B cell (primary cell): ENCODE data around the gene NHSL2. TPM values are rescaled to one million over a fixed set of nuclear protein-coding genes. Genes with fewer than 3 reads are reported as not detected.
"Not testable (repeated sequence)": the region's sequence is repeated elsewhere in the genome, so short reads cannot be mapped to it uniquely, and the experiment has no call there.

Experiments used
- ATAC-seq: fragments of 200-7000 bp; cut with Tn5 transposase; one replicate; pipeline ENCODE4 v1.10.0; 2021; ENCODE audit warnings: low read depth, mild to moderate bottlenecking, moderate number of reproducible peaks, moderate library complexity
- CTCF ChIA-PET: fragments of 350-600 bp; sonication (Branson Sonifier 250); formaldehyde crosslinking; loops from one replicate; lab custom pipeline; 2021; ENCODE audit warnings: antibody characterized with exemption, inconsistent platforms; lab: Charles Lee
- POLR2A ChIA-PET: fragments of 350-600 bp; sonication (Branson Sonifier 250); formaldehyde crosslinking; loops from one replicate; lab custom pipeline; 2021; ENCODE audit warnings: antibody characterized with exemption; lab: Charles Lee
- DNase-seq: peaks from one replicate; pipeline ENCODE4 v3.0.0; 2013
- H2AFZ ChIP-seq: 2 replicates; pipeline ENCODE4 v1.6.1; 2012; ENCODE audit warnings: mild to moderate bottlenecking, low read depth, low read length; ENCODE audit not compliant: insufficient read depth, poor library complexity, severe bottlenecking
- H3K27ac ChIP-seq, 2 donors: 1 replicate in 1 of 2; 2 replicates in 1 of 2; pipeline ENCODE4 v1.5.1; 2012 to 2013; ENCODE audit warnings: low read length in 2 of 2, mild to moderate bottlenecking in 2 of 2, moderate library complexity in 1 of 2
- H3K27me3 ChIP-seq, 4 experiments: fragments of 200-600 bp in 1 of 4; sonication (generic) in 1 of 4; replicated peaks in 1 of 4; 1 replicate in 2 of 4; 2 replicates in 2 of 4; pipeline versions ENCODE4 v1.6.1 to v1.7.0; 2013 to 2016; ENCODE audit warnings: low read length in 3 of 4, mild to moderate bottlenecking in 2 of 4, mixed read lengths in 1 of 4, moderate library complexity in 1 of 4; ENCODE audit not compliant: insufficient read depth in 4 of 4, control insufficient read depth in 3 of 4; ENCODE audit errors: control extremely low read depth in 1 of 4
- H3K36me3 ChIP-seq, 2 experiments: replicated peaks in 1 of 2; 1 replicate in 1 of 2; 2 replicates in 1 of 2; pipeline versions ENCODE4 v1.6.1 to v1.7.1; 2013; ENCODE audit warnings: low read length in 1 of 2; ENCODE audit not compliant: insufficient read depth in 2 of 2, control insufficient read depth in 1 of 2; ENCODE audit errors: control extremely low read depth in 1 of 2, extremely low read depth in 1 of 2
- H3K4me1 ChIP-seq, 2 donors: fragments of 200-600 bp in 1 of 2; sonication (generic) in 1 of 2; 1 replicate in 1 of 2; 2 replicates in 1 of 2; pipeline versions ENCODE4 v1.5.1 to v1.6.1; 2013 to 2017; ENCODE audit warnings: low read length in 2 of 2; ENCODE audit not compliant: control insufficient read depth in 2 of 2, insufficient read depth in 2 of 2
- H3K4me2 ChIP-seq: replicated peaks from 2 replicates; pipeline ENCODE3; 2012; ENCODE audit warnings: mild to moderate bottlenecking, low read depth, low read length; ENCODE audit not compliant: poor library complexity, severe bottlenecking
- H3K4me3 ChIP-seq, 5 experiments: fragments of 200-600 bp in 1 of 5; sonication (generic) in 1 of 5; 1 replicate in 3 of 5; 2 replicates in 2 of 5; pipeline versions ENCODE4 v1.5.1 to v1.7.0; 2011 to 2016; ENCODE audit warnings: low read length in 4 of 5, mild to moderate bottlenecking in 4 of 5, low read depth in 2 of 5, control low read depth in 1 of 5, moderate library complexity in 1 of 5; ENCODE audit not compliant: insufficient read depth in 1 of 5; ENCODE audit errors: control extremely low read depth in 1 of 5, extremely low read depth in 1 of 5
- H3K79me2 ChIP-seq: fragments of 200-600 bp; sonication (generic); one replicate; pipeline ENCODE4 v1.6.0; 2016; ENCODE audit warnings: low read length; ENCODE audit not compliant: control insufficient read depth, insufficient read depth
- H3K9ac ChIP-seq: fragments of 200-600 bp; sonication (generic); 2 replicates; pipeline ENCODE4 v1.6.1; 2017; ENCODE audit warnings: mild to moderate bottlenecking, low read length, moderate library complexity
- H3K9me3 ChIP-seq, 3 donors: one replicate each; pipeline versions ENCODE4 v1.6.1 to v1.7.1; 2013; ENCODE audit warnings: low read length in 2 of 3; ENCODE audit not compliant: control insufficient read depth in 2 of 3, insufficient read depth in 1 of 3; ENCODE audit errors: control extremely low read depth in 1 of 3
- H4K20me1 ChIP-seq: 2 replicates; pipeline ENCODE4 v1.6.0; 2012; ENCODE audit warnings: mild to moderate bottlenecking, low read length; ENCODE audit not compliant: insufficient read depth, control insufficient read depth, poor library complexity, severe bottlenecking
- H3K27ac Mint-ChIP-seq: one replicate; pipeline ENCODE4 v1.8.0; 2021; ENCODE audit warnings: mixed read lengths
- H3K27me3 Mint-ChIP-seq: one replicate; pipeline ENCODE4 v1.8.0; 2021; ENCODE audit warnings: mixed read lengths
- H3K4me1 Mint-ChIP-seq: one replicate; pipeline ENCODE4 v1.8.0; 2021; ENCODE audit warnings: mixed read lengths
- H3K4me3 Mint-ChIP-seq: one replicate; pipeline ENCODE4 v1.8.0; 2021; ENCODE audit warnings: mixed read lengths
- H3K9me3 Mint-ChIP-seq: one replicate; pipeline ENCODE4 v1.8.0; 2022; ENCODE audit warnings: mixed read lengths; ENCODE audit not compliant: insufficient read depth
- EZH2 ChIP-seq: IDR thresholded peaks from 2 replicates; pipeline ENCODE4 v1.6.1; 2012; ENCODE audit warnings: borderline replicate concordance, low read depth, mild to moderate bottlenecking, moderate library complexity, low read length; ENCODE audit not compliant: insufficient read depth, poor library complexity, severe bottlenecking
- WGBS: methylation state at CpG from one replicate; pipeline ENCODE4 v1.1.5; 2013; ENCODE audit warnings: missing lambda C conversion rate; ENCODE audit not compliant: insufficient coverage; 5-methylcytosine and 5-hydroxymethylcytosine counted together
- intact Hi-C: fragments of 100-400 bp; cut with micrococcal nuclease; formaldehyde crosslinking; loops from one replicate; pipeline ENCODE4 v1.10.0; 2022
- polyA plus RNA-seq: library from polyadenylated mRNA; depleted of rRNA; stranded (reverse); fragments of >200 nt; gene quantifications from 2 replicates; pipeline ENCODE4 v1.2.3, GENCODE V29; 2012
- total RNA-seq, 2 donors: library from RNA; stranded (reverse); fragments of 120-200 nt in 1 of 2; gene quantifications; 1 replicate in 1 of 2; 2 replicates in 1 of 2; pipeline versions ENCODE4 v1.2.3 to v1.2.4, GENCODE V29; 2013 to 2022
- TF ChIP-seq, protein P1 (sequence below): fragments of 200-600 bp; IDR thresholded peaks from one replicate; pipeline ENCODE4 v1.8.0; 2022; ENCODE audit warnings: antibody characterized with exemption, mild to moderate bottlenecking

The NHSL2 gene
- total and polyA plus RNA-seq, 2 donors (not counting 1 experiment from before 2014, with no cell fraction given), result 0.16 to 1.7 TPM

DNA sequence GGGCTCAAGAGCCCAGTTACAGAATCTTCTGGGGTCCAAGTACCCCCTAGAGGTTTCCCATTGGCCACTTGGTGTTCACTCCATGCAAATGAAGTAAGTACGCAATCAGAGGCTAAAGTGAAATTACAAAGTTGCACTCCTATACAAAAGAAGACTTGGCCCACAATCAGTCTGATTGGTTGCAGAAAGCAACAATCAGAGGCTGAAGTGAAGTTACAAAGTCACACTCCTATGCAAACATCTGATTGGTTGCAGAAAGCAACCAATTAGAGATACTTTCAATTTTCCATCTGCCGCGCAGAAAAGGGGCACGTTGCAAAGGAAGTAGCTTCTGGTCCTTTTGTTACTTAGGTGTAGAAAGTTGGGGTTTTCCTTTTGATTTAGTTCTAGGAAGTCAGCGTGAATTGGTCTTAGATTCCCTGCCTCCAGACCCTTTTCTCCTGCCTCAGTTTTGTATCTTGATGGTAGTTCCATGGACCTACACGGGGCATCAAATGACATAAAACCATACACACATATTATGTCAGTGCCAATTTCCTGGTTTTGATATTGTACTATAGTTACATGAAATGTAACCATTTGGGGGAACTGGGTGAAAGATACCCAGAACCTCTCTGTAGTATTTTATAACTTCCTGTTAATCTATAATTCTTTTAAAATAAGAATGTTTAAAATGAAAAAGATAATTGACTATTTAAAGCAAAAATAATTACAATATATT, 258.5 kb downstream of the NHSL2 start:
- H3K27me3 ChIP-seq, result no peaks in the 10 kb centered on the region
- no peaks in the 10 kb centered on the region for H3K79me2 ChIP-seq
- H3K9ac ChIP-seq, result peak overlapping the region; percentile 32
- H3K27ac Mint-ChIP-seq, result peak overlapping the region; percentile 81
- H3K9me3 ChIP-seq, result no peaks in the 10 kb centered on the region
- peak overlapping the region; percentile 51 for H2AFZ ChIP-seq
- H3K4me2 ChIP-seq, result peak overlapping the region; percentile 40
- peak overlapping the region in 4 of 5 experiments; percentile 14 to 41 (median 21) for H3K4me3 ChIP-seq
- WGBS, result no CpG with 5 or more reads among the region's 6 CpGs
- H3K4me1 Mint-ChIP-seq, result peaks cover 4% of the 10 kb centered on the region
- no peaks in the 10 kb centered on the region for H4K20me1 ChIP-seq
- peak overlapping the region; percentile 18 to 51 for H3K27ac ChIP-seq
- H3K27me3 Mint-ChIP-seq, result no peaks in the 10 kb centered on the region
- no peaks in the 10 kb centered on the region for H3K4me1 ChIP-seq
- ChIA-PET POLR2A (no interaction called here), CTCF (no interaction called here)
- intact Hi-C loops, result no loop called here
- peak overlapping the region; percentile 78 for H3K4me3 Mint-ChIP-seq
- ATAC-seq (peak; percentile 60), DNase-seq (peak; percentile 39)
- TF ChIP-seq EZH2, result no peak
- TF ChIP-seq, protein P1, sequence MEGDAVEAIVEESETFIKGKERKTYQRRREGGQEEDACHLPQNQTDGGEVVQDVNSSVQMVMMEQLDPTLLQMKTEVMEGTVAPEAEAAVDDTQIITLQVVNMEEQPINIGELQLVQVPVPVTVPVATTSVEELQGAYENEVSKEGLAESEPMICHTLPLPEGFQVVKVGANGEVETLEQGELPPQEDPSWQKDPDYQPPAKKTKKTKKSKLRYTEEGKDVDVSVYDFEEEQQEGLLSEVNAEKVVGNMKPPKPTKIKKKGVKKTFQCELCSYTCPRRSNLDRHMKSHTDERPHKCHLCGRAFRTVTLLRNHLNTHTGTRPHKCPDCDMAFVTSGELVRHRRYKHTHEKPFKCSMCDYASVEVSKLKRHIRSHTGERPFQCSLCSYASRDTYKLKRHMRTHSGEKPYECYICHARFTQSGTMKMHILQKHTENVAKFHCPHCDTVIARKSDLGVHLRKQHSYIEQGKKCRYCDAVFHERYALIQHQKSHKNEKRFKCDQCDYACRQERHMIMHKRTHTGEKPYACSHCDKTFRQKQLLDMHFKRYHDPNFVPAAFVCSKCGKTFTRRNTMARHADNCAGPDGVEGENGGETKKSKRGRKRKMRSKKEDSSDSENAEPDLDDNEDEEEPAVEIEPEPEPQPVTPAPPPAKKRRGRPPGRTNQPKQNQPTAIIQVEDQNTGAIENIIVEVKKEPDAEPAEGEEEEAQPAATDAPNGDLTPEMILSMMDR, result no peak
- no peaks in the 10 kb centered on the region for H3K9me3 Mint-ChIP-seq
- H3K36me3 ChIP-seq, result no peaks in the 10 kb centered on the region

DNA sequence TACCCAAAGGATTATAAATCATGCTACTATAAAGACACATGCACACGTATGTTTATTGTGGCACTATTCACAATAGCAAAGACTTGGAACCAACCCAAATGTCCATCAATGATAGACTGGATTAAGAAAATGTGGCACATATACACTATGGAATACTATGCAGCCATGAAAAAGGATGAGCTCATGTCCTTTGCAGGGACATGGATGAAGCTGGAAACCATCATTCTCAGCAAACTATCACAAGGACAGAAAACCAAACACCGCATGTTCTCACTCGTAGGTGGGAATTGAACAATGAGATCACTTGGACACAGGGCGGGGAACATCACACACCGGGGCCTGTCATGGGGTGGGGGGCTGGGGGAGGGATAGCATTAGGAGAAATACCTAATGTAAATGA, 265.6 kb downstream of the NHSL2 start:
- H3K27ac Mint-ChIP-seq, POLR2A ChIA-PET, CTCF ChIA-PET, H3K27me3 Mint-ChIP-seq, H3K27me3 ChIP-seq, H3K4me3 ChIP-seq, H3K36me3 ChIP-seq, H2AFZ ChIP-seq, H3K9me3 Mint-ChIP-seq, H4K20me1 ChIP-seq, H3K4me1 ChIP-seq, H3K27ac ChIP-seq, intact Hi-C loops, H3K9ac ChIP-seq, DNase-seq, H3K79me2 ChIP-seq, H3K4me3 Mint-ChIP-seq, H3K9me3 ChIP-seq, ATAC-seq, H3K4me1 Mint-ChIP-seq, H3K4me2 ChIP-seq: not testable (repeated sequence)
- WGBS, result no CpG with 5 or more reads among the region's 5 CpGs
